Mesothelial cell of epicardium (in vitro differentiated cells): Measurements from ENCODE around the gene ZBTB40. TPM values are rescaled to one million over a fixed set of nuclear protein-coding genes. Genes with fewer than 3 reads are reported as not detected.

Source experiments
- DNase-seq, 2 experiments: peaks; one replicate each; pipeline ENCODE4 v3.0.0; 2021; ENCODE audit warnings: low spot score in 2 of 2; ENCODE audit not compliant: unreplicated experiment in 2 of 2
- H3K27ac Mint-ChIP-seq: 2 replicates; pipeline ENCODE4 v1.8.0; 2021; ENCODE audit warnings: mixed read lengths
- H3K27me3 Mint-ChIP-seq: 2 replicates; pipeline ENCODE4 v1.8.0; 2021; ENCODE audit warnings: low read depth, mixed read lengths
- H3K36me3 Mint-ChIP-seq: 2 replicates; pipeline ENCODE4 v1.8.0; 2021; ENCODE audit warnings: mixed read lengths
- H3K4me1 Mint-ChIP-seq: 2 replicates; pipeline ENCODE4 v1.8.0; 2021; ENCODE audit warnings: mixed read lengths
- H3K4me3 Mint-ChIP-seq: 2 replicates; pipeline ENCODE4 v1.8.0; 2021; ENCODE audit warnings: mild to moderate bottlenecking, moderate library complexity, mixed read lengths
- H3K9me3 Mint-ChIP-seq: 2 replicates; pipeline ENCODE4 v1.8.0; 2021; ENCODE audit warnings: mixed read lengths
- total RNA-seq: library from RNA; stranded (reverse); gene quantifications from 3 replicates; pipeline ENCODE4 v1.2.1, GENCODE V29; 2021
- TF ChIP-seq, protein P1 (sequence below): fragments of 200-600 bp; sonication (generic); IDR thresholded peaks from one replicate; pipeline ENCODE4 v1.5.0; 2021; ENCODE audit warnings: antibody characterized with exemption; ENCODE audit not compliant: unreplicated experiment

The ZBTB40 gene
- total RNA-seq, 1 donor from 2014 or later = 24.8 TPM

DNA sequence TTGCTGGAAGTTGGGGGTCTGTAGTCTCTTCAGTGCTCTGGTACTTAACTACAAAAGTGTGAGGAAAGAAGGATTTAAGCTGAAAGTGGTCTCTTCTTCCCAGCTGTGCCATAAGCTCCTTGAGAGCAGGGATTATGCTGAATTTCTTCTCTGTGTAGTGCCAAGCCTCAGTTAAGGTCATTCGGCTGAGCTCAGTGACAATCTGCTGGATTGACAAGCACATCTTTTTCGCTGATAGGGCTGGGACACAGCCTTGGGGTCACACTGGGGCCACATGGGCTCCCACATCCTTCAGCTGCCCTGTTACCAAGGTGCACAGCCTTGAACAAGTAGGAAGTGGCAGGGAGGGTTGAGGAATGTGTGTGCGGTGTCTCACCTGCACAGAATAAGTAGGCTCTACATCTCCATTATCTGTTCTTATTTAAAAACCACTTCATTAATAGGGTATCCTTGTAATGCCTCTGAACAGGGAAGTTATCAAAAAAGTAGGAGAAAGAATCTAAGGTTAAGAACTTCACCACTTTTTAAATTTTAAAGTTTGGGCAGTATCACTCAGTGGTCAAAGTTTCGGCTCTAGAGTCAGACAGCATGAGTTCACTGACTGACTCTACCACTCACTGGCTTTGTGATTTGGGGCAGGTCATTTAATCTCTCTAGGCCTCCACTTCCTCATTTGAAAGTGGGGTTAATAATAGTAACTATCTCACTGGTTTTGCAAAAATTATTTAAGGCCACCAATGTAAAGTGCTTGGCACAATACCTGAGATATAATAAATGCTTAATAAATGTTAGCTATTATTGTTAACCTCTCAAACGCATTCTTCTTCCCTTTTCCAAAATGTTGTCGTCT lies 10.3 kb downstream of the ZBTB40 start:
- no peaks in the 10 kb centered on the region for H3K27me3 Mint-ChIP-seq
- peaks cover 26% of the 10 kb centered on the region for H3K4me1 Mint-ChIP-seq
- peaks cover 4% of the 10 kb centered on the region for H3K9me3 Mint-ChIP-seq
- DNase-seq = no peak
- H3K36me3 Mint-ChIP-seq = no peaks in the 10 kb centered on the region
- TF ChIP-seq, protein P1, sequence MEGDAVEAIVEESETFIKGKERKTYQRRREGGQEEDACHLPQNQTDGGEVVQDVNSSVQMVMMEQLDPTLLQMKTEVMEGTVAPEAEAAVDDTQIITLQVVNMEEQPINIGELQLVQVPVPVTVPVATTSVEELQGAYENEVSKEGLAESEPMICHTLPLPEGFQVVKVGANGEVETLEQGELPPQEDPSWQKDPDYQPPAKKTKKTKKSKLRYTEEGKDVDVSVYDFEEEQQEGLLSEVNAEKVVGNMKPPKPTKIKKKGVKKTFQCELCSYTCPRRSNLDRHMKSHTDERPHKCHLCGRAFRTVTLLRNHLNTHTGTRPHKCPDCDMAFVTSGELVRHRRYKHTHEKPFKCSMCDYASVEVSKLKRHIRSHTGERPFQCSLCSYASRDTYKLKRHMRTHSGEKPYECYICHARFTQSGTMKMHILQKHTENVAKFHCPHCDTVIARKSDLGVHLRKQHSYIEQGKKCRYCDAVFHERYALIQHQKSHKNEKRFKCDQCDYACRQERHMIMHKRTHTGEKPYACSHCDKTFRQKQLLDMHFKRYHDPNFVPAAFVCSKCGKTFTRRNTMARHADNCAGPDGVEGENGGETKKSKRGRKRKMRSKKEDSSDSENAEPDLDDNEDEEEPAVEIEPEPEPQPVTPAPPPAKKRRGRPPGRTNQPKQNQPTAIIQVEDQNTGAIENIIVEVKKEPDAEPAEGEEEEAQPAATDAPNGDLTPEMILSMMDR = no peak
- no peak overlapping the region for H3K27ac Mint-ChIP-seq
- no peak overlapping the region for H3K4me3 Mint-ChIP-seq

DNA sequence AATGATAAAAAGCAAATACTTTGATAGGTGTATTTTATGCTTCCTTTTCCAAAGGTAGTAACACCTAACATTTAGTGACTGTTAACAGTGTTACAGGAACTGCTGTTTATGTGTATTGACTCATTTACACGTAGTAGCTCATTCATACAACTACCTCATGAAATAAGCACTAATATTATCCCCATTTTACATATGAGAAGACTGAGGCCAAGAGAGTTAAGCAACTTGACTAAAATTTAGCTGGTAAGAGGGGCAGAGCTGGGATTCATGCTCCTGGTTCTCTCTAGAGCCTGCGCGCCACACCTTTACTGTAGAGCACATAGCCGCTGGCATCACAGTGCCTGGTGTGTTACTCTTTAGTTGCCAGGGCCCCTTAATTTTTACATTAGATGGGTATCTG lies 11.3 kb downstream of the ZBTB40 start:
- no peaks in the 10 kb centered on the region for H3K36me3 Mint-ChIP-seq
- no peak overlapping the region for H3K27ac Mint-ChIP-seq
- TF ChIP-seq, protein P1 = no peak
- H3K9me3 Mint-ChIP-seq = peaks cover 4% of the 10 kb centered on the region
- H3K27me3 Mint-ChIP-seq = no peaks in the 10 kb centered on the region
- DNase-seq = no peak
- H3K4me3 Mint-ChIP-seq = no peak overlapping the region
- peaks cover 20% of the 10 kb centered on the region for H3K4me1 Mint-ChIP-seq

DNA sequence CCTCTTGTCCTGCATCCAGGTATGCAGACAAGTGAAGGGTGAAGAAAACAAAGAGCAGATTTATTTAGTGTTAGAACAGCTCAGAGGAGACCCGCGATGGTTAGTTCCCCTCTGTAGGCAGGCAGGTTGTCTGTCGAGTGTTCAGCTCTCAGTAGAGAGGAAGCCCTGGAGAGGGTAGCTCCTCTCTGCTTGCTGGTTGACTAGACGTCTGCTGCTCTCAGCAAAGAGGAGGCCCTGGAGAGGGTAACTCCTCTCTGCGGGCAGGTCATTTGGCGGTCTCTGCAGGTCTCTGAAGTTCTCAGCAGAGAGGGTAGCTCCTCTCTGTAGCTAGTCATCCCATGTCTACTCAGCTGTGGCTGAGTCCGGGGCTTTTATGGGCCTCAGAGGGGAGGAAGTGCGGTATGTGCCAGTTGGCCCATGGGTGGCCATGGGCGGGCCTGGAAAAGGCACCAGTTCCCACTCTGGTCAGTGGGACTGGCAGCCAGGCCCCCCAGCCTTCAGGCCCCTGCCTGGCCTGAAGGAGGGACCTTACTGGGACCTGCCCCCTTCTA lies 13.4 kb downstream of the ZBTB40 start:
- peaks cover 13% of the 10 kb centered on the region for H3K4me1 Mint-ChIP-seq
- peak overlapping the region; percentile 39 for H3K27ac Mint-ChIP-seq
- no peaks in the 10 kb centered on the region for H3K36me3 Mint-ChIP-seq

DNA sequence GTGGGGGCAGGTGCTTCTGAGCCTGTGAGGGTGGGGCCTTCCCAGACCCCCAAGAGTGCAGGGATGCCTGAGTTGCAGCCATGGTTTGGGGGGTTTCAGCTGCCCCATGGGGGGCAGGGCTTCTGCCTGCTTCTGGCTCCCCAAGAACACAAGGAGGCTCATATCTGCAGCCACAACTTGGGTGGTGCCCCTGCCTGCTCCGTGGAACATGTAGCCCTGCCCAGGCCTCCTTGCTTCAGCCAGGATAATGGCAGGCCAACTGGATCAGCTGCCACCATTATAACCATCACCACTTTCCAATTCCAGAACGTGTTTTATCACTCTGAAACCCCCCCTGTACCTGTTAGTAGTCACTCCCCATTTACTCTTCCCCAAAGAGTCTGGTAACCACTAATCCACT lies 14.0 kb downstream of the ZBTB40 start:
- no peak for DNase-seq
- Mint-ChIP-seq H3K4me1 (peaks cover 17% of the 10 kb centered on the region), H3K36me3 (no peaks in the 10 kb centered on the region), H3K9me3 (peaks cover 4% of the 10 kb centered on the region), H3K4me3 (no peak overlapping the region), H3K27me3 (no peaks in the 10 kb centered on the region), H3K27ac (no peak overlapping the region)
- TF ChIP-seq, protein P1 = no peak

More for the DNA sequence above, 13.4 kb downstream of the ZBTB40 start:
- Mint-ChIP-seq H3K9me3 (peaks cover 4% of the 10 kb centered on the region), H3K27me3 (no peaks in the 10 kb centered on the region), H3K4me3 (no peak overlapping the region)
- no peak for DNase-seq
- TF ChIP-seq, protein P1 = no peak

DNA sequence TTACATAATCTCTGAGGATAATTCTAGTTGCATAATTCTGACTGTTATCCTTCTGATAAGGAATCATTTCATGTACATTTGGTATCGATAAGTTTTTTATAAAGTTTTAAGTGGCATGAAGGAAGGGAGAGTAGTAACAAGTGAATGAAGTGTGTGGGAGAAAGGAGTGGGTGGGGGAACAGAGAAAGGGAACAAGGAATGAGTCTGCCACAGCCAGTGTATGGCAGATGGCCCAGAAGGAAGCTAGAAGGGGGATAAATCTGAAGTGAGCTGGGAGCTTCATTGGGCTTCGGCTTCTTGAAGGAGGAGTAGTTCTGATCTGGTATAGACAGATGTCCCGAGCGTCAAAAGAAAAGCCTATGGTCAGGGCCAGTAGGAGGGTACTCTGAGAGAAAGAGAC lies 18.6 kb downstream of the ZBTB40 start:
- DNase-seq = no peak
- no peaks in the 10 kb centered on the region for H3K27me3 Mint-ChIP-seq
- TF ChIP-seq, protein P1 = no peak
- peaks cover 4% of the 10 kb centered on the region for H3K9me3 Mint-ChIP-seq
- H3K27ac Mint-ChIP-seq = peak overlapping the region; percentile 15
- peaks cover 14% of the 10 kb centered on the region for H3K4me1 Mint-ChIP-seq
- H3K4me3 Mint-ChIP-seq = no peak overlapping the region
- H3K36me3 Mint-ChIP-seq = no peaks in the 10 kb centered on the region
